Dermis blood vessel endothelial cell (primary cell): Measurements from ENCODE around the gene CAPN13. TPM values are rescaled to one million over a fixed set of nuclear protein-coding genes. Genes with fewer than 3 reads are reported as not detected.

Experiments used
- DNase-seq: peaks from one replicate; pipeline ENCODE4 v3.0.0; 2010
- total RNA-seq: library from RNA; depleted of rRNA; stranded (reverse); fragments of >200 nt; gene quantifications from 2 replicates; pipeline ENCODE4 v1.2.3, GENCODE V29; 2014

The CAPN13 gene
- total RNA-seq, 1 donor from 2014 or later = not detected

- no peak for DNase-seq
Observed at GRCh38 chr2:30784682-30785081, 22.6 kb downstream of the CAPN13 start.

GRCh38 chr2:30781961-30782533, 25.2 kb downstream of the CAPN13 start:
- no peak for DNase-seq

GRCh38 chr2:30781451-30781850, 25.8 kb downstream of the CAPN13 start:
- DNase-seq = no peak

GRCh38 chr2:30780776-30781330, 26.4 kb downstream of the CAPN13 start:
- no peak for DNase-seq

GRCh38 chr2:30778611-30779010, 28.6 kb downstream of the CAPN13 start:
- DNase-seq = no peak

GRCh38 chr2:30777661-30778505, 29.4 kb downstream of the CAPN13 start:
- DNase-seq = no peak

- DNase-seq = no peak
Observed at GRCh38 chr2:30776831-30777635, 30.2 kb downstream of the CAPN13 start.

GRCh38 chr2:30775833-30776232, 31.4 kb downstream of the CAPN13 start:
- no peak for DNase-seq

- DNase-seq = no peak
Observed at GRCh38 chr2:30772021-30772705, 35.1 kb downstream of the CAPN13 start.

GRCh38 chr2:30770816-30771576, 36.2 kb downstream of the CAPN13 start:
- no peak for DNase-seq

- no peak for DNase-seq
Observed at GRCh38 chr2:30769891-30770462, 37.3 kb downstream of the CAPN13 start.

- DNase-seq = no peak
Observed at GRCh38 chr2:30769481-30769780, 37.8 kb downstream of the CAPN13 start.

- no peak for DNase-seq
Observed at GRCh38 chr2:30768708-30769480, 38.4 kb downstream of the CAPN13 start.

GRCh38 chr2:30768036-30768686, 39.1 kb downstream of the CAPN13 start:
- no peak for DNase-seq

- no peak for DNase-seq
Observed at GRCh38 chr2:30766666-30767065, 40.6 kb downstream of the CAPN13 start.

- no peak for DNase-seq
Observed at GRCh38 chr2:30765876-30766470, 41.3 kb downstream of the CAPN13 start.

- no peak for DNase-seq
Observed at GRCh38 chr2:30765191-30765590, 42.1 kb downstream of the CAPN13 start.

GRCh38 chr2:30764021-30764800, 43.0 kb downstream of the CAPN13 start:
- no peak for DNase-seq

GRCh38 chr2:30763151-30763660, 44.0 kb downstream of the CAPN13 start:
- DNase-seq = no peak
